Epithelial cell of umbilical artery (primary cell): ENCODE results near the gene CCN5. TPM values are rescaled to one million over a fixed set of nuclear protein-coding genes. Genes with fewer than 3 reads are reported as not detected.

Experiments
- total RNA-seq: library from RNA; depleted of rRNA; stranded (reverse); fragments of >200 nt; gene quantifications from 2 replicates; pipeline ENCODE4 v1.2.3, GENCODE V29; 2014

Gene CCN5
- not detected in 2 replicates for total RNA-seq

GRCh38 chr20:44714701-44715498, at the start of gene CCN5:
Gene CCN5 (plus strand): TSS chr20:44715369. CDS start chr20:44715391, 22 bp downstream.

GRCh38 chr20:44745598-44746366, 30.6 kb downstream of the CCN5 start, which contains the start of gene KCNK15:
Gene KCNK15 (plus strand): TSS chr20:44745865. CDS start chr20:44745911, 46 bp downstream.

Other genes starting within 250 kb of the CCN5 start
- 3.8 and 5.2 TPM in 2 replicates for gene TTPAL, start 239.5 kb upstream of the CCN5 start, total RNA-seq
- 59.8 and 69.6 TPM in 2 replicates for gene SERINC3, start 193.3 kb upstream of the CCN5 start, total RNA-seq
- 194 and 363 TPM in 2 replicates for gene PKIG, start 132.8 kb upstream of the CCN5 start, total RNA-seq
- gene ADA, start 63.7 kb upstream of the CCN5 start, total RNA-seq = 44.1 and 49.4 TPM in 2 replicates
- gene KCNK15, start 30.5 kb downstream of the CCN5 start, total RNA-seq = under 0.01 TPM in 1 of 2 replicates, not detected in the other
- not detected in 2 replicates for gene RIMS4, start 95.2 kb downstream of the CCN5 start, total RNA-seq
- 125 and 134 TPM in 2 replicates for gene YWHAB, start 170.3 kb downstream of the CCN5 start, total RNA-seq
- 2.6 and 2.9 TPM in 2 replicates for gene PABPC1L, start 194.7 kb downstream of the CCN5 start, total RNA-seq
- gene TOMM34, start 245.0 kb downstream of the CCN5 start, total RNA-seq = 21.4 and 26.3 TPM in 2 replicates